Neutrophil (primary cell): ENCODE measurements around the gene JCHAIN.

ENCODE experiments used
- H3K27ac ChIP-seq: fragments of 200-600 bp; sonication (generic); 2 replicates; pipeline ENCODE4 v1.5.1; 2016; ENCODE audit warnings: mild to moderate bottlenecking, moderate library complexity
- H3K27me3 ChIP-seq: fragments of 200-600 bp; sonication (generic); 2 replicates; pipeline ENCODE4 v1.6.0; 2016; ENCODE audit warnings: mild to moderate bottlenecking
- H3K36me3 ChIP-seq: fragments of 200-600 bp; sonication (generic); 2 replicates; pipeline ENCODE4 v1.5.1; 2017
- H3K4me1 ChIP-seq, 2 experiments: fragments of 200-600 bp in 1 of 2; sonication (generic) in 1 of 2; 1 replicate in 1 of 2; 2 replicates in 1 of 2; pipeline versions ENCODE4 v1.5.1 to v1.6.1; 2013 to 2016; ENCODE audit warnings: low read depth in 1 of 2, low read length in 1 of 2, mild to moderate bottlenecking in 1 of 2, moderate library complexity in 1 of 2; ENCODE audit not compliant: control insufficient read depth in 1 of 2, insufficient read depth in 1 of 2
- H3K4me3 ChIP-seq, 2 experiments: fragments of 200-600 bp in 1 of 2; sonication (generic) in 1 of 2; 1 replicate in 1 of 2; 2 replicates in 1 of 2; pipeline ENCODE4 v1.5.1; 2013 to 2016; ENCODE audit warnings: low read depth in 1 of 2, low read length in 1 of 2, mild to moderate bottlenecking in 1 of 2, moderate library complexity in 1 of 2
- H3K9me3 ChIP-seq: fragments of 200-600 bp; sonication (generic); 2 replicates; pipeline ENCODE4 v1.5.1; 2016
- CTCF ChIP-seq: fragments of 200-600 bp; sonication (generic); IDR thresholded peaks from 2 replicates; pipeline ENCODE4 v1.5.1; 2016; ENCODE audit warnings: antibody characterized with exemption

The JCHAIN gene

DNA sequence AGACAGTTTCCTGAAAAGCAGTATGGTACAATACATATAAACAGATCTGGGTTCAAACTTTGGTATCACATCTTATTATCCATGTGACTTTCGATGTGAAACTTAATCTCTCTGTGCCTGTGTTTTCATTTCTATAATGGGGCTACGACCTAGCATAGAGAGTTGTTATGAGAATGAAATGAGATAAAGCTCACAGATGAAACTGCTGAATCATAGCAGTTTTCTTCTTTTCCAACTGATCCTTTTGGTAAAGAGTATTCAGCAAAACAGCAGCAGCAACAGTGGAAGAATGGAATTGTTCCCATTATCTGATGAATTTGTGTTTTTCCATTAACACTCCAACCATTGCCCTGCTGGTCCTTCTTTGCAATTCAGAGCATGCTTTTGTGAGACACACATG is 58.0 kb downstream of the JCHAIN start:
- TF ChIP-seq CTCF = no peak
- H3K27me3 ChIP-seq = peaks cover 4% of the 10 kb centered on the region
- no peaks in the 10 kb centered on the region for H3K4me1 ChIP-seq
- H3K9me3 ChIP-seq = no peaks in the 10 kb centered on the region
- no peak overlapping the region for H3K4me3 ChIP-seq
- H3K27ac ChIP-seq = no peak overlapping the region
- H3K36me3 ChIP-seq = no peaks in the 10 kb centered on the region

GRCh38 chr4:70607334-70607853 is 58.9 kb downstream of the JCHAIN start:
- H3K27me3 ChIP-seq = no peaks in the 10 kb centered on the region
- H3K36me3 ChIP-seq = no peaks in the 10 kb centered on the region
- no peak for TF ChIP-seq CTCF
- no peaks in the 10 kb centered on the region for H3K9me3 ChIP-seq
- no peaks in the 10 kb centered on the region for H3K4me1 ChIP-seq
- no peak overlapping the region for H3K27ac ChIP-seq
- no peak overlapping the region for H3K4me3 ChIP-seq

DNA sequence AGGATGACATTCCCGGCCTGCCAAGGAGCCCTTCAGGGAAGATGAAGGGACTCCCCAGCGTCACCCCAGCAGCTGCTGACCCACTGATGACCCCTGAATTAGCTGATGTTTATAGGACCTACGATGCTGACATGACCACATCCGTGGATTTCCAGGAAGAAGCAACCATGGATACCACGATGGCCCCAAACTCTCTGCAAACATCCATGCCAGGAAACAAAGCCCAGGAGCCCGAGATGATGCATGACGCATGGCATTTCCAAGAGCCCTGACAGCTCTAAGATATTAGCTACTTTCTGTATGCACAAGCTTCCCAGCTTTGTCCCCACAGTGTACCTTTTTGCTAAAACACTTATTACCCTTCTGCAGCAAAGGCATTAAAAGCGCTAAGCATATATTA is 59.8 kb downstream of the JCHAIN start:
- no peak for TF ChIP-seq CTCF
- Histone ChIP-seq H3K36me3 (no peaks in the 10 kb centered on the region), H3K4me1 (no peaks in the 10 kb centered on the region), H3K27me3 (no peaks in the 10 kb centered on the region), H3K27ac (no peak overlapping the region), H3K4me3 (no peak overlapping the region), H3K9me3 (no peaks in the 10 kb centered on the region)
